Right renal cortex interstitium (tissue), 3 donors: Measurements from ENCODE around the gene FHIT. TPM values are rescaled to one million over a fixed set of nuclear protein-coding genes. Genes with fewer than 3 reads are reported as not detected.

Experiments
- DNase-seq, 3 donors: peaks; one replicate each; pipeline ENCODE4 v3.0.0-alpha.2; 2013; ENCODE audit warnings: low read depth in 3 of 3, low spot score in 2 of 3
- polyA plus RNA-seq, 3 donors: library from polyadenylated mRNA; unstranded; fragments of 120-200 nt; gene quantifications; one replicate each; pipeline ENCODE4 v1.2.1, GENCODE V29; 2013; ENCODE audit not compliant: insufficient read length in 3 of 3

FHIT gene
- polyA plus RNA-seq, 3 donors = 24.9 to 26.4 (median 25.9) TPM

- no peak for DNase-seq
These were observed 1093.2 kb downstream of the FHIT start for GRCh38 chr3:60158035-60158434.

GRCh38 chr3:60154011-60154410 lies 1097.2 kb downstream of the FHIT start:
- DNase-seq = no peak

- DNase-seq = no peak
These were observed 1097.8 kb downstream of the FHIT start for GRCh38 chr3:60153221-60153999.

GRCh38 chr3:60149501-60149900 lies 1101.8 kb downstream of the FHIT start:
- DNase-seq = no peak

- DNase-seq = no peak
These were observed 1103.9 kb downstream of the FHIT start for GRCh38 chr3:60147249-60147950.

- DNase-seq = no peak
These were observed 1105.1 kb downstream of the FHIT start for GRCh38 chr3:60146121-60146520.

GRCh38 chr3:60144071-60144470 lies 1107.2 kb downstream of the FHIT start:
- DNase-seq = no peak

GRCh38 chr3:60142009-60142408 lies 1109.2 kb downstream of the FHIT start:
- DNase-seq = peak in 2 of 3 donors; percentile 16 to 27

GRCh38 chr3:60140160-60140559 lies 1111.1 kb downstream of the FHIT start:
- no peak for DNase-seq

GRCh38 chr3:60136601-60137000 lies 1114.7 kb downstream of the FHIT start:
- DNase-seq = no peak

GRCh38 chr3:60135474-60135873 lies 1115.8 kb downstream of the FHIT start:
- DNase-seq = no peak

GRCh38 chr3:60133269-60134162 lies 1117.7 kb downstream of the FHIT start:
- no peak for DNase-seq

- DNase-seq = no peak
These were observed 1119.6 kb downstream of the FHIT start for GRCh38 chr3:60131618-60132017.

GRCh38 chr3:60126511-60127304 lies 1124.5 kb downstream of the FHIT start:
- no peak for DNase-seq

- no peak for DNase-seq
These were observed 1125.6 kb downstream of the FHIT start for GRCh38 chr3:60125686-60126085.

- DNase-seq = no peak
These were observed 1131.0 kb downstream of the FHIT start for GRCh38 chr3:60120245-60120644.

- no peak for DNase-seq
These were observed 1137.1 kb downstream of the FHIT start for GRCh38 chr3:60114191-60114590.

- DNase-seq = no peak
These were observed 1144.0 kb downstream of the FHIT start for GRCh38 chr3:60107275-60107674.

- DNase-seq = no peak
These were observed 1149.1 kb downstream of the FHIT start for GRCh38 chr3:60102154-60102553.

- DNase-seq = no peak
These were observed 1149.6 kb downstream of the FHIT start for GRCh38 chr3:60101621-60102020.
